ENCODE measurements around the gene RHBDD3. TPM values are rescaled to one million over a fixed set of nuclear protein-coding genes. Genes with fewer than 3 reads are reported as not detected.
"Not testable (repeated sequence)": the region's sequence is repeated elsewhere in the genome, so short reads cannot be mapped to it uniquely, and the experiment has no call there.

RHBDD3 gene
- total RNA-seq, 1 donor from 2014 or later: 48.0 TPM

- intact Hi-C loops (cut with micrococcal nuclease): no loop called here
Measured at GRCh38 chr22:29253561-29254285, 14.1 kb downstream of the RHBDD3 start.

DNA sequence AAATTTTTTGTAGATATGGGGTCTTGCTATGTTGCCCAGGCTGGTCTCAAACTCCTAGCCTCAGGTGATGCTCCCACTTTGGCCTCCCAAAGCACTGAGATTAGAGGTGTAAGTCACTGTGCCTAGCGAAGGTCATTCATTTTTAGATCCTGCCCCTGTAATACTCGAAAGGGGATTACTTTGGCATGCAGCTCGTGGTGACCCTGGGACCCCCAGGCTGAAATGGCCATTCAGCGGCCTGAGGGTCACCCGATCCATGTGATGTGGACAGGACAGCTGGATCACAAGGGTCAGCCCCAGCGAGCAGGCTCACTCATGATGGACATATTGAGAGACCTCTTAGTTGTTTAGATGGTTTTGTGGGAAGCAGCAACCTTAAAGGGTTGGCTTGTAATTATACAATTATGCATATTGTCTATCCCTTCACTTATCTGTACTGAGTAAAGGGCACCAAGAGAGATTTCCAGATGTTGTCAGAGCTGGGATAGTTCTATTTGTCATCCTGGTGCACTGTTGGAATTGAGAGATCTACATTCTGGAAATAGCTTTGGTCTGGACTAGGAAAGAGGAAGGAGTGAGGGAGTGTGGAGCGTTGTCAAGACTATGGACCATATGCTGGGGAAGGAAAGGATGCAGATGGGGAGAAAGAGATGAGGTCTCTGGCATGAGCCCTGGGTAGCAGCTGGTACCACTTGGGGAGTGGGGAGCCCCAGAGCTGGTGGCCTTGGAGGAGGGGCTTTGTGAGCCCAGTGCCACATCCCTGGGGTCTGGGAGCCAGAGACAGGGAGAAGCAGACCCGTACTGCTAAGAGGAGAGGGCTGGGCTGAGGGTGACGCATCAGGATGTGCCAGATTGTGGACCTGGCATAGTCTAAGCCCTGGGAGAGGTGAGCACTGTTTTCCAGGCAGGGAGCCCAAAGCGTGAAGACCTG is 15.5 kb downstream of the RHBDD3 start:
- intact Hi-C loops (cut with micrococcal nuclease): no loop called here

GRCh38 chr22:29251265-29251664 is 16.5 kb downstream of the RHBDD3 start:
- intact Hi-C loops (cut with micrococcal nuclease): no loop called here

GRCh38 chr22:29247891-29248290 is 19.9 kb downstream of the RHBDD3 start:
- intact Hi-C loops (cut with micrococcal nuclease): not testable (repeated sequence)

DNA sequence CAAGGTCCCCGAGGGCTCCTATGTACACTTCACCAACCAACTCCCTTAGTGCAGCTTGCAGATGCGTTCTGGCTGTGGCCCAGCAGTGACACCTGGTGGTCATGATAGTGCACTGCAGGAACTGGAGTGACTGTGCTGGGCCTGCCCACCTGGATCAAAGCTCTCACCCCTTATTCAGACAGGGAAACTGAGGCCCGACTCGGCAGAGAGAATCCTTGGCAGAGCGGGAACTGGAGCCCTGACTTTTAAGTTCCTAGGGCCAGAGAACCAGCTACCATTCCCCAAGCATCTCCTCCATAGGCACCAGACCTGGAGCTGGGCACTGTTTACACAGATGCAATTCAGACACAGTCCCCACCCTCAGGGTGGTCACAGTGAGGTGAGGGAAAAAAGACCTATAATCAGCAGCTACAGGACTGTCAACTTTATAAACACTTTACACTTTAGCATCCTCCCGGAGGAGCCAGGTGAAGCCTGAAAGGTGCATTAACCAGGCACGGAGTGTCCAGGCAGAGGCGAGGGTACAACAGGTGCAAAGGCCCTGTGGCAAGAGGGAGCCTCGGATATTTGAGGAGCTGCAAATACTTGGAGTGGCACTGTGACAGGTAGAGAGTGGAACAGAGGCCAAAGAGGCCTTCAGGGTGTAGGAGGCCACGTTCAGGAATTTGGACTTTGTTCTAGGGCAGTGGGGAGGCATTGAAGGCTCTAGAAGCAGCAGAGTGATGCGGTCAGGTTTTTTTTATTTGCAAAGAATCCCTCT is 22.0 kb downstream of the RHBDD3 start:
- intact Hi-C loops (cut with micrococcal nuclease): loop anchor here (1.0 to 2.0 kb wide), 5 partner anchors 43 to 646 kb away; no protein-coding TSS in a partner anchor

DNA sequence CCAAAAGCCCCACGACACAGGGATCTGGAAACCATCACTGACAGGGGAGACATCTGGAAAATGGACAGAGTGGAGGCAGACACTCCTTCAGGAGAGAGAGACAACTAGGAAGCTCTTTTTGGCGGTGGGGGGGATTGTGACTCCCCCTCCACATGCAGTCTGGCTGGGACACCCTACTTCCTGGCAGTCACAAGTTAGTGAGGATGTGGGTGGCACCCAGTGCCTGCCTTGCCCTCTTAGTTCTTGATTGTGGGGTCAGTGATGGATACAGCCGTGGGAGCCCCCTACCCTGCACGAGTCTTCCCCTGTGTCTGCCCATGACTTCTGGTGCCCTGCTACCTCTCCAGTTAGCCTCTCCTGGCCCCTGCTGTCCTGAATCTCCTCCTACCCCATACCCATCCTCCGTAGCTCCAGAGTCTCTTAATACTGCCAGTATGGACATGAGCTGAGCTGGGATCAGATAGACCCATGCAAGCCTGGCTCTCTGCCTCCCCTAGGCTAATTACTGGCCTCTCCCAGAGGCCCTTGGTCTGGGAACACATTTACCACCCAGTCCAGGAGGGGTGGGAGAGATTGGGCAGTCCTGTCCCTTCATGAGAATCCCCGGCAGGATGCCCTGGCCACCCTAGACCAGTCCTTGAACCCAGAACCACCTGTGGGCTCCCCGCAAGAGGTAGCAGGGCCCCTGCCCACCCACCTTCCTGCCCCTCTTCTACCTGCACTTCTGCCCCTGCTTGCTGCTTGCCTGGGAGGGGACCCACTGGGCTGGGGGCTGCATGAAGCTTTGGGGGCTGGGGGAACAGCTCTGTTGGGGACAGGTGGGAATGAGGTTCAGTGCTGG is 22.8 kb downstream of the RHBDD3 start:
- intact Hi-C loops (cut with micrococcal nuclease): loop anchor here (1.0 to 2.0 kb wide), 5 partner anchors 42 to 645 kb away; no protein-coding TSS in a partner anchor

GRCh38 chr22:29243874-29244446 is 23.8 kb downstream of the RHBDD3 start:
- intact Hi-C loops (cut with micrococcal nuclease): loop anchor here (2.0 kb wide), 1 partner anchor 41 kb away; no protein-coding TSS in a partner anchor

- intact Hi-C loops (cut with micrococcal nuclease): not testable (repeated sequence)
Measured at GRCh38 chr22:29240481-29240880, 27.3 kb downstream of the RHBDD3 start.

- intact Hi-C loops (cut with micrococcal nuclease): no loop called here
Measured at GRCh38 chr22:29233277-29233877, 34.4 kb downstream of the RHBDD3 start.

- intact Hi-C loops (cut with micrococcal nuclease): no loop called here
Measured at GRCh38 chr22:29231971-29232959, 35.5 kb downstream of the RHBDD3 start.

DNA sequence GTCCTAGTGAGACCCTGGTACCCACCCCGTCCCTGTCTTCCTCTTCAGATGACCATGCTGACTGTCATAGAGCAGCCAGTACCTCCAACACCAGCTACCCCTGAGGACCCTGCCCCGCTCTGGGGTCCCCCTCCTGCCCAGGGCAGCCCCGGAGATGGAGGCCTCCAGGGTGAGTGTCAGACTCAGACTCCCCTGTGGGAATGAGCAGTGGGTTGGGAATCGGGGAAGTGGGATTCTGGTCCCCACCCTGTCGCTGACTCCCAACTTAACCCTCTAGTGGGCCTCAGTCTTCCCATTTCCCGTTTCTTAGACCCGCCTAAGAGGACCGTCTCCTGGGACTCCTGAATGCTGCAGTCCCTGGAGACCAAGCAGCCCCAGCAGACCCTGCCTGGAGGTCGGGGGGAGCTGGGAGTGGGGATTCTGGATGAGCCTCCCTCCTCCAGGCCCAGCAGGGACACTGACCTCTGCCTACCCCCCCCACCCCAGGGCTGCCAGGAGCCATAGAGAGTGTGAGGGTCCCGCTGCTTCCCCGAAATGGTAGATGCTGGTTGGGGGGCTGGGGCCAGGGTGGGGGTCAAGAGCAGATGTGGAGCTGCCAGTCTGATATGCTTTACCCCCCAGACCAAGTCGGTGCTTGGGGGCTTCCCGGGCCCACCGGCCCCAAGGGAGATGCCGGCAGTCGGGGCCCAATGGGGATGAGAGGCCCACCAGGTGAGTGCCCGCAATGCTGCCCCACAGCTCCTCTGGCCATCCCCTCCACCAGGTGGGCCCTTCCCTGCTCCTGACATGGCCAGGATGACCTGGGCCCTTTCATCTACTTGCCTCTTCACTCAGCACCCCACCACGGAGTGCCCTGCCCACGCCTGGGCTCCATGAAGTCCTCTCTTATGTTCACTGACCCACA is 36.6 kb downstream of the RHBDD3 start:
- intact Hi-C loops (cut with micrococcal nuclease): no loop called here

GRCh38 chr22:29226351-29226981 is 41.3 kb downstream of the RHBDD3 start:
- intact Hi-C loops (cut with micrococcal nuclease): no loop called here

DNA sequence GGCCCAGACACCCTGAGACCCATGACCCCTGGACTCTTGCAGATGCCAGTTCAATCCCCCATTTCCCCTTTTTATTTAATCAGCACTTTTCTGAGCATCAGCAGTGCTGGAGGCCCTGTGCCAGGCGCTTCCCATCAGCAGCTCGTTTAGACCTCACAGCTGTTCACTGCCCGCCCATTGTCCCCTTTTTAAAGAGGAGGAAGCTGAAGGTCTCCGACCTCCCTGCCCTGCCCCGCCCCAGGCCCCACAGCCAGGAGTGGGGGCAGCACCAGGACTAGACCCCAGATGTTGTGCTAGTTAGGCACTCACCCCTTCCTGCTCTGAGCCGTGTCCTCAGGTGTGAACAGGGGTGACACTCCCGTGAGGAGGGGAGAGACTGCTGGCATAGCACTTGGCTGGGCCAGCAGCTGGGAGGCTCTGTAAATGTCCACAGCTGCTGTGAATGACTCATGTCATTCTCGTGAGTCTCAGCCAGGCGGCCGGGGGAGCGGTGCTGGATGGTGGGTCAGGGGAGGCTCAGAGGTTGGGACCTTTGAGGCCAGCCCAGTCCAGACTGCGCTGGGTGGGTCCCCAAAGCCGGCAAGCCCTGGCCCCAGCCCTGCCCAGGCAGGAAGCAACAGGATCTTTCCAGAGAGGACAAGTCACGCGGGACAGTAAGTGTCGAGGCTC is 42.2 kb downstream of the RHBDD3 start:
- intact Hi-C loops (cut with micrococcal nuclease): no loop called here

DNA sequence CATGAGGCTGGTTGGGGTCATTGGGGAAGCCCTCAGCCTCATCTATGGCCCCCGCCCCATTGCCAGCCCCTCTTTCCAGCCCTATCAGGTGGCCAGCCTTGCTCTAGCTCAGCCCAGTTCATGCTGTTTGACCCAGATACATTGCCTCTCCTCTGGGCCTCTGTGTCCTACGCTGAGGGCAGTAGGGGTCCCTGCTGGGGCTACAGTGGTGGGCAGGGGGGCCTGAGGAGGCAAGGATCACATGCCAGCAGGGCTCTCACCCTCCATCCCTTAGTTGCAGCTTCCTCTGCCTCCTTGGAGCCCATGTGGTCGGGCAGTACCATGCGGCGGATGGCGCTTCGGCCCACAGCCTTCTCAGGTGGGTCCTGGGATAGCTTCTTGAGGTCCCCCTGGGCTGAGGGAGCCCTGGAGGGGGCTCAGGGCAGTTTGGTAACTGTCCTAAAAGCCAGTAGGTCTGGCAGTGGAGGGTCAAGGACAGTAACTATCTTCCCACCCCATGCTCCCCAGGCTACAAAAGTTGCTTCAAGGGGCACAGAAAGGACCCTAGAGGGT is 42.8 kb downstream of the RHBDD3 start:
- intact Hi-C loops (cut with micrococcal nuclease): no loop called here

DNA sequence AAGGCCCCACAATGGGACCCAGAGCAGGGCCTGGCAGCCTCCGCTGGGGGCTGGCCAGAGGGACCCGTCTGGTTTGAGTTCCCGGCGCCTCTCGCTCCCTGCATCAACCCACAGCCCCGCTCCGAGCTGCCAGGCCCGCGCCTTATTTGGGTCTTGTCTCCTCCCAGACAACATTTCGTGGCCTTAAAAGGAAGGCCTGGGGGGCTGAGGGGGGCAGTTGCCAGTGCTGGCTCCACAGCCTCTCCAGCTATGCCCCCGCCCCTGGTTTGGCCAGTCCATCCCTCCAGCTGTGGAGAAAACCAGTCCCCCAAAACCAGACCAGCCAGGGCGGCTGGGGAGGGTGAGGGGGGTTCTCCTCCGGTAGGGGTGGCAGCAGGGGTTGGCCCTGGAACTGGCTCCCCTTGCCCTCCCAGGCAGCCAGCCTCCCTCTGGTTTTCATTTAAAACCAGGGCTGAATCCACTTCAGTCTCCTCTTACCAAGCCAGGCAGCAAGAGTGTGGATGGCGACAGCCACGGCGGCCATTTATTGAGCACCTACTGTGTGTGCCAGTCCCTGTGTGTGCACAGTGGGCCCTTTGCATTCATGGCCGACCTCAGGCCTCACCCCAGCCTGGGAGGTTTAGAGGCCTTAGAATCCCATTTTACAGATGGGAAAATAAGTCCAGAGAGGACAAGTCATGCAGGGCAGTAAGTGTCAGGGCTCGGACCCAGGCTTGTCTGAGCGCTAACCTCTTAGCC is 43.5 kb downstream of the RHBDD3 start:
- intact Hi-C loops (cut with micrococcal nuclease): no loop called here

Measured in T-helper 1 cell treated with Interleukin-12 subunit alpha and Interleukin-12 subunit beta and Interleukin-4 antibody, amounts not matched to agents 30 ng/mL and 1 ng/mL, for 36 hours (primary cell).